ENCODE results near the gene G6PD.

G6PD gene

DNA sequence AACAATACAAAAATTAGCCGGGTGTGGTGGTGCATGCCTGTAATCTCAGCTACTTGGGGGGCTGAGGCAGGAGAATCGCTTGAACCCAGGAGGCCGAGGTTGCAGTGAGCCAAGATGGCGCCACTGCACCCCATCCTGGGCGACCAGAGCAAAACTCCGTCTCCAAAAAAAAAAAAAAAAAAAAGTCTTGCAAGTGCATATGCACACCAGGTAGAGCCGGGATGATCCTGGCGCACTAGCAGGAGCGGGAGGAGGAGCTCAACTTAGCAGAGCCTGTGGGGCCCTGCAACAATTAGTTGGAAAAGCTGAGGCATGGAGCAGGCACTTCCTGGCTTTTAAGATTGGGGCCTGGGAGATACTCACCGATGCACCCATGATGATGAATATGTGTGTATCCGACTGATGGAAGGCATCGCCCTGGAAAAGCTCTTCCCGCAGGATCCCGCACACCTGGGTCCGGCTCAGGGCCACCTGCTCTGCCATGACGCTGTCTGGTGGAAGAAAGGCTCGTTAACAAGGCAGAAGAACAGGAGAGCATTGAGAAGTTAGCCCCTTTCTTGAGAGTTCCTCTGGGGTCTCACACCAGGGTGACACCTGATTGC lies 872 bp downstream of the G6PD start:
- in situ Hi-C loops (cut with MboI; ENCODE audit: low sequenced_read_pairs), result loop anchor here (25.0 kb wide), 1 partner anchor 808 kb away; no protein-coding TSS in a partner anchor

DNA sequence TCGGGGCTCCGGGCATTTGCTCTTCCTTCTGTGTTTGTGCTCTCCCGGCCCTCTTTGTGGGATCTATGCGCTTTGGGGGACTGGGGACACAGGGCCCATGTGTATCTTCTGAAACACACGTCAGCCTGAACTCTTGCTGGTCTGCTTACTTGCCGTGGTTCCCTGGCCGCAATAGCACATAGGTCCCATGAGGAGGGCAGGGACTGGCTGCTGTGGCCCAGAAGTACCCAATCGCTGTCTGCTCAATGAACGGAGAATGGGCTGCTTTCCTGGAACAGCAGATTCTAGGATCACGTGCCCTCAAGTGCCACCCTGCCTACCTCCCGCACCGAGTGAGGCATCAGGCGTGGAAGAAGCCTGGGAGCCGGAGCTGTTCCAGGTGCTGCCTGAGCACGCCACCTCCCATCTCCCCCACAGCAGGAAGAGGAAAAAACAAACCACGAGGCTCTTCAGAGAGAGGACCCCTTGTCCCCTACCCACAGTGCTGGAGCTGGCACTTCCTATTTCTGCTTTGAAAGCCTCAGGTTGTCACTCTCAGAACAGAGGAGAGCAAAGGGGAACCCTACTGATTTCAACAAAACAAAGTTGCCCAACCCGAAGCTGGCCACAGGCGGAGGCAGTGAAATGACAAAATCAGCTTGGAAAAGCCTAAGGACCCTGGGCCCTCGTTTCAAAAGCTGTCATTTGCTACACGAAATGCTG lies 3.8 kb downstream of the G6PD start:
- in situ Hi-C loops (cut with MboI; ENCODE audit: low sequenced_read_pairs), result loop anchor here (25.0 kb wide), 1 partner anchor 806 kb away; no protein-coding TSS in a partner anchor

DNA sequence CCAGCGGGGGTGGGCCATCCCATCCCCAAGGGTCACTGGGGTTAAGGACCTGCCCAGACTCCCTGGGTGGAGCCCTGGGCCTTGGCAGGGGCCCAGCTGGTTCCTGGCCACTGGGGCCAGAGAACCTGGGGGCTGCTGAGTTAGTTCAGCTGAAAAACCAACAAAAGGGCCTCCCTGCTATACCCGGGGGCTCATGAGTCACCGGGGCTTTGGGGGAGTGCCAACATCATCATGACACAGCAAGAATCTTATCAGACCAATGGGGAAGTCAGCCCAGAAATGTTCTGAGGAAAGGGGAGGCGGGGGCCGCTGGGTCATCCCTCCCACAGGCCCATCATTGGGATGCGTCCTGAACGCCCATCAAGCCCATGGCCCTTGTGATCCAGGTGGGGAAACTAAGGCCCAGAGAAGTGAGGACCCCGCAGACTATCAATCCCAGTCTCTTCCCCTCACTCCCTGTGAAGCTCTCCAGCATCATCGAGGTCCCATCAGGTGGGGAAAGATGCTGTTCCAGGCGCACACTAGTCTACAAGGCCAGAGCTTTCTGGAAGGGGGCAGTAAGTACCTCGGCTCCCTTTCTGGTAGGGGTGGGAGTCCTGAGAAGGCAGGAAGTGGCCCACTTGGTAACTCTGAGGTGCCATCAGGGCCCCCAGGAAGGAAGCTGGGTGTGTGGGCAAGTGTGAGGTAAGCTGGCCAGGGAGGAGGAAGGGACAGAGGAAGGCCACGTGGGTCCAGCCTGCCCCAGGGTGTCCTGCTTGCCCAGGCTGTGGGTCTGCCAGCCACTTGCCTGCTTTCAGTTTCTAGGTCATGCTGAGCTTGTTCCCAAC lies 4.5 kb downstream of the G6PD start:
- in situ Hi-C loops (cut with MboI; ENCODE audit: low sequenced_read_pairs), result loop anchor here (25.0 kb wide), 1 partner anchor 805 kb away; no protein-coding TSS in a partner anchor

GRCh38 chrX:154541589-154541895 lies 5.1 kb downstream of the G6PD start:
- in situ Hi-C loops (cut with MboI; ENCODE audit: low sequenced_read_pairs), result loop anchor here (25.0 kb wide), 1 partner anchor 804 kb away; no protein-coding TSS in a partner anchor

DNA sequence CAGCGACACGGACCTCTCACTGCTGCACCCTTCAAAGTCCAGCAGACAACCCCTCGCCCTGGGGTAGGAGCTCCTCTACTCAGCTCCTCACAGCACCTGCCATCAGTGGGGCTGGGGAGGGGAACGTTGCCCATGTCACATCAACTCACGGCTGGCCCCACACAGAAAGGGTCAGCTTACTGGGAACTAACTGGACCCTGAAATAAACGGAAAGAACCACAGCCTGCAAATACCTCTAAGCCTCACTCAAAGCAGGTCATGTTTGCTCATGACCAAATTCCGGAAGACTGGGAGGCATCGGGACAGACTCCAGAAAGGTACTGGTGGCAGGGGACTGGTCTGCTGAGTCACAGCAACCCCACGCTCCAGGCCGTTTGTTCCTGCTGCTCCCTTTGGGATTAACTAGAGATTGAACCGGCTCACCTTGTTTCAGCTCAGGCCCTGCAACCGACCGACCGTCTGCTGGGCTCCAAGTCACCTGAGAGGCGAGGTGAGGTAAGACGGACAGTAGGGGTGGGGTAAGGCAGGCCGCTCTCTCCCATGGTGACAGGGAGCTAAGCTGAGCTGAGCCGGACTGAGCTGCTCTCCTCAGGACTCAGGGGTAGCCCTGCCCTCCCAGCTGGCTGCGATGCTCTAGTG lies 5.6 kb downstream of the G6PD start:
- in situ Hi-C loops (cut with MboI; ENCODE audit: low sequenced_read_pairs), result loop anchor here (25.0 kb wide), 1 partner anchor 804 kb away; no protein-coding TSS in a partner anchor

- in situ Hi-C loops (cut with MboI; ENCODE audit: low sequenced_read_pairs), result loop anchor here (25.0 kb wide), 1 partner anchor 803 kb away; no protein-coding TSS in a partner anchor
Measured at GRCh38 chrX:154540365-154540764, 6.3 kb downstream of the G6PD start.

DNA sequence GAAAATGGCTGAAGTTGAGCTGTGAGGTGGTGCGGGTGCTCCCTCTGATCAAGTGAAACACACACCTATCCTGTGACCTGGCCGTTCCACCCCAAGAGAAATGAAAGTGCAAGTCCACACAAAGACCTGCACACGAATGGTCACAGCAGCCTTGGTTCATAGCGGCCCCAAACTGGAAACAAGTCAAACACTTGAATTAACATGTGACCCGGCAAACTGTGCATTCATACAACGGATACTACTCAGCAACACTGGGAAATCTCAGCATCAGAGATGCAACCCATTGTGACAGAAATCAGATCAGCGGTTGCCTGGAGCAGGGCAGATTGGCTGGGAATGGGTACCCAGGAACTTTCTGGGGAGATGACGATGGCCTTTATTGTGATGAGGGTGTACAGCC lies 7.6 kb downstream of the G6PD start:
- in situ Hi-C loops (cut with MboI; ENCODE audit: low sequenced_read_pairs), result loop anchor here (25.0 kb wide), 1 partner anchor 802 kb away; no protein-coding TSS in a partner anchor

GRCh38 chrX:154535892-154536291 lies 10.8 kb downstream of the G6PD start:
- in situ Hi-C loops (cut with MboI; ENCODE audit: low sequenced_read_pairs), result loop anchor here (25.0 kb wide), 1 partner anchor 799 kb away; no protein-coding TSS in a partner anchor

- in situ Hi-C loops (cut with MboI; ENCODE audit: low sequenced_read_pairs), result loop anchor here (25.0 kb wide), 1 partner anchor 797 kb away; no protein-coding TSS in a partner anchor
Measured at GRCh38 chrX:154534526-154535322, 11.9 kb downstream of the G6PD start.

- in situ Hi-C loops (cut with MboI; ENCODE audit: low sequenced_read_pairs), result loop anchor here (25.0 kb wide), 1 partner anchor 795 kb away; no protein-coding TSS in a partner anchor
Measured at GRCh38 chrX:154532690-154533089, 14.0 kb downstream of the G6PD start.

- in situ Hi-C loops (cut with MboI; ENCODE audit: low sequenced_read_pairs), result loop anchor here (25.0 kb wide), 1 partner anchor 794 kb away; no protein-coding TSS in a partner anchor
Measured at GRCh38 chrX:154531626-154532025, 15.0 kb downstream of the G6PD start.

DNA sequence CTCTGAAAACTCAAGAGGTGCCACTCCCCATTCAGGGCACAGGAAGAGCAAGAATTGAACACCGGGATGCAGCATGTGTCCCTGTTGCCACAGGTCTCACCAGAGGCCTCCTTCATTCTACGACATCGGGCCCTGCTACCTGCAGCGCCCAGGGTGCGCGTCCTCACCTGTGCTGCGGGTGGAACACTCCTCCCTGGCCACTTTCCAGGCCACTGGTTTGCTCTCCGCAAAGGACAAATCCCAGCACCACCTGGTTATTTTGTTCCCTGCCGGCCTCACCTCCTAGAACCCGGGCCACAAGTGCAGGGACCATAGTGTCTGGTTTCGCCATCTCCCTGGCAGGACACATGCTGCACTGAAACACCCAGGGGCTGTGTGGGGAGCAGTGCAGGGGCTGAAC lies 16.4 kb downstream of the G6PD start:
- in situ Hi-C loops (cut with MboI; ENCODE audit: low sequenced_read_pairs), result loop anchor here (25.0 kb wide), 1 partner anchor 793 kb away; no protein-coding TSS in a partner anchor

GRCh38 chrX:154529206-154529612 lies 17.4 kb downstream of the G6PD start:
- in situ Hi-C loops (cut with MboI; ENCODE audit: low sequenced_read_pairs), result loop anchor here (25.0 kb wide), 1 partner anchor 792 kb away; no protein-coding TSS in a partner anchor

- in situ Hi-C loops (cut with MboI; ENCODE audit: low sequenced_read_pairs), result loop anchor here (25.0 kb wide), 1 partner anchor 790 kb away; no protein-coding TSS in a partner anchor
Measured at GRCh38 chrX:154526901-154527675, 19.6 kb downstream of the G6PD start.

- in situ Hi-C loops (cut with MboI; ENCODE audit: low sequenced_read_pairs), result loop anchor here (25.0 kb wide), 1 partner anchor 789 kb away; no protein-coding TSS in a partner anchor
Measured at GRCh38 chrX:154525606-154526490, 20.8 kb downstream of the G6PD start.

DNA sequence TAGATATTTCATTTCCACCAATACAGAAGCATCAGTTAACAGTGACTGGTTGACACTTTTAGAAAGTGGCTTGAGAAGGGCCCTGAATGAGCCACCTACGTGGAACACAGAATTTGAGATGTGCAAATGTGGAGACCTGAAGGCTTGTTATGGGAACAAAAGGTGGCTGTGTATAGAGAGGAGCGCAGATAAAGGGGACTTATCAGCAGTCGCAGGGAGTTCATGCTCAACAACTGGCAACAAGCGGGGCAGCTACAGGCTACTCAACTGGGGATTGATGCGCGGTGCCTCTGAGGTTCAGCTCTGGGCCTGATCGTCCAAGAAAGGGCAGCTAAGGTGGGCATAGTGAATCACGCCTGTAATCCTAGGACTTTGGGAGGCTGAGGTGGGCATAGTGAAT lies 27.3 kb downstream of the G6PD start:
- in situ Hi-C loops (cut with MboI; ENCODE audit: low sequenced_read_pairs), result no loop called here

DNA sequence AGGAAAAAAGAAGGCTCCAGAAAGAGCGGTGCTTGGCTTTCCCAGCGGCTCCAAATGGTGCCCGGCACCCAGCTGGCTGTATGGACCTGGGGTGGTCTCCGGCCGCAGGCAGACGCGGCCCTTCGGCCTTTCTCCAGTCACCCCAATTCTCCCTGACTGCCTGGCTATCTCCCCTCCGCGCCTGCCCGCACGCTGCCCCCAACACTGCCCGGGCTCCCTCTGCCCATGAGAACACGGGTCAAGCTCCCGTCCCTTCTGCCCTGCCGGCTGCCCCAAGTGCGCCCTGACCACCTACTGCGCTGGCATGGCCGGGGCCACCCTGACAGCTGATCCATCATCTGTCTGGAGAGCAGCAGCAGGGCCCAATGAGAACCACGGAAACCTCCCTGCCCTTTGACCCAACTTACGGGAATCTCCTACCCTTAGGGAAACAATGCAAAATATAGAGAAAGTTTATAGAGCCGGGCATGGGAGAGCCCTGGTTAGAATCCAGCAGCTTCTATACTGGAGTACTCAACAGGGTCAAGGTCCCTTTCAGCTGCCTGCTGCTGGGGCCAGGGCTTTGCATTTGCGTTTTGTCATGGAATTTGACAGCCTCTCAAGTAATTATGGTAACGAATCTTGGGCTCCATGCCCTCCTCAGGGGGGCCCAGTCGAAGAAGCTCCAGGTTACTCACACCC lies 29.4 kb downstream of the G6PD start:
- in situ Hi-C loops (cut with MboI; ENCODE audit: low sequenced_read_pairs), result no loop called here
